GM12892 (cell line): ENCODE measurements around the gene TTLL8.

ENCODE experiments used
- POLR2A ChIP-seq: IDR thresholded peaks from 2 replicates; pipeline ENCODE4 v1.6.1; 2011; ENCODE audit warnings: low read depth, low read length, control low read depth
- POLR2AphosphoS5 ChIP-seq: IDR thresholded peaks from 2 replicates; pipeline ENCODE4 v1.6.1; 2011; ENCODE audit warnings: low read depth, low read length, control low read depth
- TAF1 ChIP-seq: IDR thresholded peaks from 2 replicates; pipeline ENCODE4 v1.6.1; 2011; ENCODE audit warnings: low read depth, mild to moderate bottlenecking, control low read depth, low read length, borderline replicate concordance

GRCh38 chr22:49970528-49971231, 87.4 kb downstream of the TTLL8 start:
- TF ChIP-seq POLR2AphosphoS5 (peak; percentile 77), POLR2A (peak; percentile 75; the same call in 1 of the 2 replicates), TAF1 (0 out of 2 replicates have a peak, but pooled peaks have one; percentile 49)
